Measurements from ENCODE around the gene ADGRF1. TPM values are rescaled to one million over a fixed set of nuclear protein-coding genes. Genes with fewer than 3 reads are reported as not detected.

Gene ADGRF1
- total RNA-seq, 2 experiments from 2014 or later = not detected

DNA sequence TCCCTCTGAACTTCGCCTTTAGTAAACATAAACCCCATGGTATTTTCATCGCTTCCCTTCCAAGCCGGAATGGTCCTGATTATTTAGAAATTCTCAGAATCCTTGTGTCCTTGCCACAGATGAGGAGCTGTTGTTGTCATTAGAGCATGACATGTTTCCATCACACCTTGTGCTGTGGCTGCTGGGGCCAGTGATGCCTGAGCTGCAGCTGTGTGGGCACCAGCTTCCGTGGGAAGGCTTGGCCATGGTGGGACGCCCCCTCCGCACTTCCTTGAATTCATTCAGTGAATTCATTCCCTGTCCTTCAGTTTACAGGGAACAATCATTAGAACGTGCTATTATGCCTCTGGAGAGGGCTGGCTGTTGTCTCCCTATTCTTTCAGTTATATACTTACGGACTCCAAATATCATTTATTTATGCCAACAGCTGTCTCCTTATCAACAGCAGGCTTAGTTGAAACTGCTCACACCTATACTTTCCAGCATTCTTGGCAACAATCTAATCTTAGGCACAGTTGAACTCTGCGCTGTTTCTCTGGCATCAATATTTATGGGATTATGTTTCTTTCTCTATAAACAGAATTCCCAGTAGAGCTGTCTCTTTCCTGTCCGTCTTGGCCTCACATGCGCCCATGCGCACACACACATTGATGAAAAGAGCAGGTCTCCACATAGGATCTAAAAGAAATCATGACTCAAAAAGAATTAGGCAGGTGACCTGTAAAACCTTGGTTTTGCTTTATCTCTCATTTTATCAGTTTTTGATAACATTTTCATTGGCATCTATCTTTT is 9.0 kb downstream of the ADGRF1 start:
- Mint-ChIP-seq H3K27me3 (peaks cover 14% of the 10 kb centered on the region), H3K36me3 (ENCODE audit: low read depth) (no peaks in the 10 kb centered on the region), H3K4me3 (no peak overlapping the region), H3K9me3 (no peaks in the 10 kb centered on the region), H3K4me1 (ENCODE audit: low read depth) (no peaks in the 10 kb centered on the region), H3K27ac (no peak overlapping the region)
- no peak for DNase-seq
- TF ChIP-seq, protein P1, sequence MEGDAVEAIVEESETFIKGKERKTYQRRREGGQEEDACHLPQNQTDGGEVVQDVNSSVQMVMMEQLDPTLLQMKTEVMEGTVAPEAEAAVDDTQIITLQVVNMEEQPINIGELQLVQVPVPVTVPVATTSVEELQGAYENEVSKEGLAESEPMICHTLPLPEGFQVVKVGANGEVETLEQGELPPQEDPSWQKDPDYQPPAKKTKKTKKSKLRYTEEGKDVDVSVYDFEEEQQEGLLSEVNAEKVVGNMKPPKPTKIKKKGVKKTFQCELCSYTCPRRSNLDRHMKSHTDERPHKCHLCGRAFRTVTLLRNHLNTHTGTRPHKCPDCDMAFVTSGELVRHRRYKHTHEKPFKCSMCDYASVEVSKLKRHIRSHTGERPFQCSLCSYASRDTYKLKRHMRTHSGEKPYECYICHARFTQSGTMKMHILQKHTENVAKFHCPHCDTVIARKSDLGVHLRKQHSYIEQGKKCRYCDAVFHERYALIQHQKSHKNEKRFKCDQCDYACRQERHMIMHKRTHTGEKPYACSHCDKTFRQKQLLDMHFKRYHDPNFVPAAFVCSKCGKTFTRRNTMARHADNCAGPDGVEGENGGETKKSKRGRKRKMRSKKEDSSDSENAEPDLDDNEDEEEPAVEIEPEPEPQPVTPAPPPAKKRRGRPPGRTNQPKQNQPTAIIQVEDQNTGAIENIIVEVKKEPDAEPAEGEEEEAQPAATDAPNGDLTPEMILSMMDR (IDR thresholded peaks at IDR 0.05) = no peak
- intact Hi-C loops (cut with micrococcal nuclease) = no loop called here
- POLR2A ChIA-PET = no interaction called here
- CTCF ChIA-PET = no interaction called here
- ATAC-seq = no peak

DNA sequence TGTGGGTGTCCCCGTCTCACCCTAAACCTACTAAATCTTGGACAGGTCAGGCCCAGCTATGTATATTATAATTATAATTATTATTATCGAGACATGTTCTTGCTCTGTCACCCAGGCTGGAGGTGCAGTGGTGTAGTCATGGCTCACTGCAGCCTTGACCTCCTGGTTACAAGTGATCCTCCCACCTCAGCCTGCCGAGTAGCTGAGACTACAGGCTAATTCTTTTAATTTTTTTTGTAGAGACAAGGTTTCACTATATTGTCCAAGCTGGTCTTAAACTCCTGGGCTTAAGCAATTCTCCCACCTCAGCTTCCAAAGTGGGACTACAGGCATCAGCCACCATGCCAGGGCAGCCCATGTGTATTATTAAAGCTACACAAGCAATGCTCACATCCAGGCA is 10.5 kb downstream of the ADGRF1 start:
- Mint-ChIP-seq H3K9me3 (no peaks in the 10 kb centered on the region), H3K27me3 (peaks cover 12% of the 10 kb centered on the region), H3K4me3 (no peak overlapping the region), H3K36me3 (ENCODE audit: low read depth) (no peaks in the 10 kb centered on the region), H3K27ac (no peak overlapping the region), H3K4me1 (ENCODE audit: low read depth) (no peaks in the 10 kb centered on the region)
- intact Hi-C loops (cut with micrococcal nuclease) = no loop called here
- TF ChIP-seq, protein P1 (IDR thresholded peaks at IDR 0.05) = no peak
- ChIA-PET CTCF (no interaction called here), POLR2A (no interaction called here)
- DNase-seq (no peak), ATAC-seq (no peak)

DNA sequence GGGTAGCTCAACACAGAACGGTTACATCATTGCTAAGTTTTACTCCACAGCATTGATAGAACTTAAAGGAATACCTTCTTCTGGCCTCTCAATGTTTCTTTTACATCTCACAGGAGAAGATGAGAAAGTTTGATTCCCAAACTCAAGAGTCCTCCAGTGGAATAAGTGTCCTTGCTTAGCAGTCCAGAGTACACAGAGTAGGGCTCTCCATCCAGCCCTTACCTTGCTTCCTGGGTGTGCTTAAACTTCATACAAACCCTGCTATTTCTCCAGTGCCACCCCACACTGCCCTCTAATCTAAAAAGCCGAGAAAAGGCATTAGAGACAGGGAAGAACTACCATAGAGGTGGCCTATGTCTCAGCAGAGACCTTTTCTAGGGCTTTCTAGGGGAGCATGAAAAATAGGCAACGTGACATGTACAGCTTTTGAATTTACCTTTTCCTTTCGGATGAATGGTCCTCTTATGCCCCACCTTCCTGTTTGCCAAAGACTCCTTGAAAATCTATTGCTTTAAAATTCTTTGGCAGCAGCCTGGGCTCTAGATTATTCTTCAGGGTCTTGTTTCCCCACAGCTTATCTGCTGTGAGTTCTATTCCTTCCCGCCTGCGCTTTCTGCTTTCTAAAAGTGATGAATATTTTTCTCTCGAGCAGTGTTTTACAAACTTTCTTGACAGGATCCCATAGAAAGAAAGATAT is 12.1 kb downstream of the ADGRF1 start:
- Mint-ChIP-seq H3K4me1 (ENCODE audit: low read depth) (no peaks in the 10 kb centered on the region), H3K27me3 (peaks cover 8% of the 10 kb centered on the region), H3K27ac (no peak overlapping the region), H3K9me3 (no peaks in the 10 kb centered on the region), H3K4me3 (no peak overlapping the region), H3K36me3 (ENCODE audit: low read depth) (no peaks in the 10 kb centered on the region)
- ChIA-PET CTCF (no interaction called here), POLR2A (no interaction called here)
- TF ChIP-seq, protein P1 (IDR thresholded peaks at IDR 0.05) = no peak
- DNase-seq (no peak), ATAC-seq (no peak)
- intact Hi-C loops (cut with micrococcal nuclease) = no loop called here

DNA sequence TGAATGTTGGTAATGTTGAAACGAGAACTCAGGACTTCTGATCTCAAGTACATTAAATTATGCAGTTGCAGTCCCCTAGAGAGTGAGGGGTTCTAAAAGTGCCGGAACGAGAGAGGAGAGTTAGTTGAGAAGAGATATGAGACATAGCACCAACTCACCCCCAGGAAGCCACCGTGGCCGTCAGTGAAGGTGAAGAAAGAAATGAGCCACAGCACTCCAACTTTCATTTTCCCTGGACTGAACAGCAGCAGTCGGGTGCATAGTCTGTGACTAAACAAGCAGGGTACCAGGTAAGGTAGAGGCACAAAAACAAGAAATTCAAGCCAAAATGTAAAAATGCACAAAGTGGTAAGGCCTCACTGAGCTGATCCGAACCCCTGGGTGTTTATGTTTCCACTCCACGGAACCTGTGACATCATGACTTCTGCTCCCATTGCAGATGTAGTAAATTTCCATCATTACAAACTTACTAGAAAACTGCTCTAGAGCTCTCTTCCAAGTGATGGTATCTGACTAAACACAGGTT is 13.2 kb downstream of the ADGRF1 start:
- Mint-ChIP-seq H3K27me3 (peaks cover 2% of the 10 kb centered on the region), H3K4me1 (ENCODE audit: low read depth) (no peaks in the 10 kb centered on the region), H3K9me3 (no peaks in the 10 kb centered on the region), H3K36me3 (ENCODE audit: low read depth) (no peaks in the 10 kb centered on the region), H3K4me3 (no peak overlapping the region), H3K27ac (no peak overlapping the region)
- intact Hi-C loops (cut with micrococcal nuclease) = no loop called here
- ChIA-PET POLR2A (no interaction called here), CTCF (no interaction called here)
- TF ChIP-seq, protein P1 (IDR thresholded peaks at IDR 0.05) = no peak
- no peak for DNase-seq
- ATAC-seq = no peak

DNA sequence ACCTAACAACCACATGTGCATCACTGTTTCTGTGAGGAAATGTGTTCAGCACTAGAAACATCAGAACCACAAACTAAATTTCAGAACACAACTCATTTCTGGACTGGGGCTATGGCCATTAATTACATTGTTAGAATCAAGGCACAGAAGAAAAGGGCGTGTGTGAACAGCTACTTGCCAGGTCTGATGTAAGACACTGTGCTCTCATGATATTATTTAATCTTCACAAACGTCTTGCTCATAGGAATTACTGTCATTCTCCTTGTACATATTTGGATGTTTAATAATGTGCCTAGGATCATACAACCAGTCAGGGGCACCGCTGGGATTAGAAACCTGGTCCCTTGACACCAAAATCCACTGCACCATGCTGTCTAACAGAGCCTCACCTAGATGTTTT is 14.8 kb downstream of the ADGRF1 start:
- no peak for ATAC-seq
- Mint-ChIP-seq H3K9me3 (no peaks in the 10 kb centered on the region), H3K27ac (no peak overlapping the region), H3K4me1 (ENCODE audit: low read depth) (no peaks in the 10 kb centered on the region), H3K27me3 (peaks cover 3% of the 10 kb centered on the region), H3K36me3 (ENCODE audit: low read depth) (no peaks in the 10 kb centered on the region), H3K4me3 (no peak overlapping the region)
- DNase-seq = no peak
- TF ChIP-seq, protein P1 (IDR thresholded peaks at IDR 0.05) = no peak
- intact Hi-C loops (cut with micrococcal nuclease) = no loop called here
- ChIA-PET CTCF (no interaction called here), POLR2A (no interaction called here)
